ENCODE data around the gene ZNF837.

ZNF837 gene

DNA sequence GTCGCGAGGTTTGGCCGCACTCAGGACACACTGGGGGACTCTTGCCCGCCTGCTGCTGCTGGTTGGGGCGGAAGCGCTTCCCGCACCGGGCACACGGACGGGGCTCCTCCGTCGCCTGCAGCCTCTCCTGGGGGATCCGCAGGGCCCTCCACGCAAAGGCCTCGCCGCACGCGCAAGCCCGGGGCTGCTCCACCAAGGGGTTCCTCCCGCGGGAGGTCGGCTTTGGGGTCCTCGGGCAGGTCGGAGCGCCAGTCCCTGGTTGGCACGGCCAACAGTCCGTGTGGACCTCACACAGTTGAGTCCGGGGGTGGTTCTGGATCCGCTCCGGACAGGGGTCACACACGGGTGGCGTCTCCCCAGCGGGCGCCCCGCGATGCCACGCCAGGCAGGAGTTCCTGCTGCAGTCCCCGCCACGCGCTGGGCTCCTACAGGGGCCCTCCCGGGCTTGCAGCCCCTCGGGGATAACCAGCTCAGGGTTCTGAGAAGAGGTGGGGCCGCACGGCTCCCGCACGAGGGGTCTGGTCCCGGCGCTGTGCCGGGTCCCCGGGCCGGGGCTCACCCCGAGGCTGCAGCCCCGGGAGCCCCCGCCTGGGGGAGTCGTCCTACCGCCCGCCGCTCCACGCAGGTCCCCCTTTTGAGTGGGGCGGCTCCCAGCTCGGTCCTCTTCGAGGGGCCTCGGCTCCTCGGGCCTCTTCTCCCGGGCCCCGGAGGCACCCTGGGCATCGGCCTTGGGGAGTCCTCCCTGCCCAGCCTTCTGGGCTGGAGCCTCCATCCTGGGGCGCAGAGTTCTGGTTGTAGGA is 12.1 kb downstream of the ZNF837 start:
- no peak for DNase-seq

DNA sequence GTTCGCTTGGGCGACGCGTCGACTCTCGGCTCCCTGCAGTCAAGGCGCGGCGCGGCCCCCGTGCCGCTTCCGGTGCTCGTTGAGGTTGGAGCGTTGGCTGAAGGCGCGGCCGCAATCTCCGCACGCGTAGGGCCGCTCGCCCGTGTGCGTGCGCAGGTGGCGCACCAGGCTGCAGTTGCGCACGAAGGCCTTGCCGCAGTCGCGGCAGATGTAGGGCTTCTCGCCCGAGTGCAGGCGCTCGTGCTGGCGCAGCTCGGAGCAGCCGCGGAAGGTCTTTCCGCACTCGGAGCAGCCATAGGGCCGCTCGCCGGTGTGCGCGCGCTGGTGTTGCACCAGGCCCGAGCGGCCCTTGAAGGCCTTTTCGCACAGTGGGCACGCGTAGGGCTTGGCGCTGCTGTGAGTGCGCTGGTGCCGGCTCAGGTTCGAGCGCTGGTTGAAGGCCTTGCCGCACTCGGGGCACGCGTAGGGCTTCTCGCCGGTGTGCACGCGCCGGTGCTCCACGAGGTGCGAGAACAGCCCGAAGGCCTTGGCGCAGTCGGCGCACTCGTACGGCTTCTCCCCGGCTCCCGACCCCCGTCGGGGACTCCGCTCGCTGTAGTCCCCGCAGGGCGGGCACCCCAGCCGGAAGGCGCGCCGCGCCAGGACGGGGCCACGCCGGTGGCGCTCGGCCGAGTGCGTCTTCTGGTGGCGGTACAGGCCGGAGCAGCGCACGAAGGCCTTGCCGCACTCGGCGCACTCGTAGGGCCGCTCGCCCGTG is 13.0 kb downstream of the ZNF837 start:
- DNase-seq: no peak

DNA sequence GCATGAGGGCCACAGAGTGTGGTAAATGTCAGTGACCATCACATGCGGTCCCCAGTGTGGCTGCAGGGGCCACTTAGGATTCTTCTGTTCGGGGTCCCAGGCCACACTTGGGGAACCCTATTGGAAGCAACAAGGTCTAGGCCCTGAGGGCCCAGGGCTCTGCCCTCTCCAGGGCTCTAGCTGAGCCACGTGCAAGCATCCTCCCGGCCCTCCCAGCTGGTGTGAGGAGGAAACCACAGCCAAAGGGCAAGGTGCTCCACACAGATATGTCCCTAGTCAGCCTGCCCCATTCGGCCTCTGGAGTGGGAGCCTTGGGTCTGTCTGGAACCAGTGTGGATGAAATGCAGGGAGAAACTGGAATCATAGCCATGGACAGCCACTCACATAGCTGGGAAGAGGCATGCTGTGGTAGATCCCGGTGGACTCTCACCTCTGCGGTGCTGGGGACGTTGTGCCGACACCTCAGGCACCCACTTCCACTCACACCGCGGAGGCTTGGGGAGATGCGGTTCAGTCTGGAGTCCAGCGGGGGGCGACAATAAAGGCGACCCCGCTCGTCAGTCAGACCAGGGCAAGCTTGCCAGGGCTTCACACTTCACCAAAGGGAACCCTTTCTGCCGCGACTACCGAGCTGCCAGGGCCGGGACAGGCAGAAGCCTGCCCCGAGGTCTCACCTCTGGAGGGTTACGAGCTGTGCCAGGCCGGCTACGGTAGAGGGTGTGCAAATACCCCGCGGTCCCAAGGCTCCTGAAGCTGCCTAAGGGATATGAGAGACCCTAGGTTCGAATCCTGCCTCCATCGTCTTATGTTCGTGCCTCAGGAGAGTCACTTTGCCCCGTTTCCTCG is 14.0 kb downstream of the ZNF837 start:
- DNase-seq: no peak

DNA sequence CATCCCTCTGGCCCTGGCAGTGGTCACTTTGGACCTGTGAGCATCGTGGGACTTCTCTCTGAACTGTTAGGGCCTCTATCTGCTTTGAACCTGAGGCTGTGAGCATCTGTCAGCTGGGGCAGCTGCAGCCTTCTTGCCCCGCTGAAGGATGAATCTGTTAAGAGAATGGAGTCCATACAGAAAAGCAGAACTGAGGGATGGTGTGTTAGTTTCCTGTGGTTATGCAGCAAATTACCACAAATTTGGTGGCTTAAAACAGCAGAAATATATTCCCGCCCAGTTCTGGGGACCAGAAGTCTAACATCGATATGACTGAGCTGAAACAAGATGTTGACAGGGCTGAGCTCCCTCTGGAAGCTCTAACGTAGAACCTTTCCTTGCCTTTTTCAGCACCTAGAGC is 16.7 kb downstream of the ZNF837 start:
- no peak for DNase-seq

DNA sequence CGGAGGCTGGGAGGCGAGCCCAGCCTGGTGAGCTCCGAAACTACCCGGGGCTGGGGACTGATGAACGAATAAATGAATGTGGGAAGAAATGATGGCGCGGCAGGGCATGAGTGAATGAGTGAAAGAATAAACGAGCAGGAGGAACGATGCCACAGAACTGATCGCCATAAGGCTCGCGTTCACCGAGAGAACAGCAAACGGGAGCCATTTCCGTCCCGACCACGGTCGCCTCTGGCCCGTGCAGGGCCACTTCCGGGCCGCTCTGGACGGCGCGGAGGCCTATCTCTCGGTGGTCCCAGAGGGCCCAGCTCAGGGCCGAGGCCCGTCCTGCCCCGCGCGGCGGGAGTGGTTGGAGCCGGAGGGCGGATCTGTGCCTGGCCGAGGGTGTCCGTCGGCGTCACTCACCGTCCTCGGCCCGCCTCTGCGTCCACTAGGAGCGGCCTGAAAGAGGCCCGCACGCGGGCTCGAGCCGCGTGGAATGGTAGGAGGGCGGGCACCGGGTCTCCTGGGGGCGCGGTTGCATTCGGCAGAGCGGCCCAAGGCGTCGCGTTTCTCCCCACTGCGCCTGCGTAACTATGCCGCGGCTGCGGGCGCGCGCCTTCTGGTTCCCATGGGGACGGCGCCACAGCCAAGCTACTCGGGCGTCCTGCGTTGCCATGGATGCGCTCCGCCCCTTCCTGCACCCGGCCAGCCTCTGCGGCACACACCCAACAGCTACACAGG is 18.4 kb downstream of the ZNF837 start, which contains the start of gene ZNF497:
ZNF497 (minus strand) TSS at position 480 of the 723 bp plus-strand sequence. CDS start 5,116 bp downstream, outside the sequence.
- peak; percentile 95 for DNase-seq

DNA sequence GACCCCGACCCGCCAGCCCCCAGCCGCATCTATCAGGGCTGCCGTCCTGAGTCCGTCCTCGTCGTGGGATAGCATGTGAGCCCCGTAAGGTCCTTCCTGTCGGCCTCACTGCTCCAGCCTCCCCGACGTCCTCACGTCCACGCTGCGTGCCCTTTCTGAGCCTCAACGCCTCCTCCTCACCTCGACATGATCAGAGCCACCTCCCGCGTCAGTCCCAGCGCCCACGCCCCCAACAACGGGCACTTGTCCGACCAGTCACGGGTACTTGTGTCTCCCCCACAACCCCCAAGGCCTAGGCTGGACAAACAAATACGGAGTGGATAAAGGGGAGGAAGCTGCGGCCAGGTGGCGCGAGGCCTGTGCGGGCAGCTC is 18.9 kb downstream of the ZNF837 start:
- peak; percentile 10 for DNase-seq

DNA sequence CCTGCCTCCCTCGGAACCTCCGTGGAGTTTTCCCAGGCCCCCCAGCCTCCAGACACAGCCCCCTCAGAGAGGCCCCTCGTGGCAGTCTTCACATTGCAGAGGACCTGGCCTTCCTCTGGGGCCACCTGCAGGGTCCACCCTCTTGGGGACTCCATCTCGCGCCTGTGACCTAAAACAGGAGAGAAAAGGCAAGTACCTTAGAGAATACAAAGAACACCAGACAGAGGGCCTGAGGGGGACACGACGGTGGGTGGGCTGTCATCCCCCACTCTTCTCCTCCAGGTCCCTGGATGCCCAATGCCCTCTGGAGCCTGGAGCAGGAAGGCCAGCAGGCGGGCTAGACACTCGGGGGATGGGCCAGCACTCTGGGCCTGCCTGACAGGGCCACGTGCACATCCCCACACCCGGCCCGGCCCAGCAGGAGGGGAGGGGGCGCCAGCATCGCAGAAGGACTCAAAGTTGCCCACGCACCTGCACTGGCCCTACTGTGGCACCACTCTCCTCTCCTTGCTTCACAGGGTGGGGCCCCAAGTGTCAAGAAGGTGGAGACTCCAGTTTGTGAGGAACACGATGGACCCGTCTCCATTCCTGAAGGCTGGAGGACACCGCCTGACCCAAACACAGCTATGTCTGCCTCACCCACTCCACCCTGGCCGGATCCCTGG is 23.2 kb downstream of the ZNF837 start:
- no peak for DNase-seq

DNA sequence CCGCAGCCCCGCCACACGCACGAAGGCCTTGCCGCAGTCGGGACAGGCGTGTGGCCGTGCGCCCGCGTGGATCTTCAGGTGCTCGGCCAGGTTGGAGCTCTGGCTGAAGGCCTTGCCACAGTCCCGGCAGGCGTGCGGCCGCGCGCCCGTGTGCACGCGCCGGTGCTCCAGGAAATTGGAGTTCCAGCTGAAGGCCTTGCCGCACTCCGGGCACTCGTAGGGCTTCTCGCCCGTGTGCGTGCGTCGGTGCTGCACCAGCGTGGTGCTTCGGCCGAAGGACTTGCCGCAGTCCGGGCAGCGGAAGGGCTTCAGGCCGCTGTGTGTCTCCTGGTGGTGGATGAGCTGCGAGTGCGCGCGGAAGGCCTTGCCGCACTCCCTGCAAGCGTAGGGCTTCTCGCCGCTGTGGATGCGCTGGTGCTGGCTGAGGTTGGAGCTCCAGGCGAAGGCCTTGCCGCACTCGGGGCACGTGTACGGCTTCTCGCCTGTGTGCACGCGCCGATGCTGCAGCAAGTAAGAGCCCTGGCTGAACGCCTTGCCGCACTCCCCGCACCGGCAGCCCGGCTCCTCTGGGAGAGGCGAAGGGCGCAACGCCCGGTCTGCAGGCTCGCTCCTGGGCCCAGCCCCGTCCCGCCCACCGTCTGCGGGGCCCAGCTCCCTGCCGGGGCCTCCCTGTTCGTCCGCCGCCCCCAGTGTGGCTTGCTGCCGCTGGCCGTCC is 23.9 kb downstream of the ZNF837 start:
- DNase-seq: no peak

DNA sequence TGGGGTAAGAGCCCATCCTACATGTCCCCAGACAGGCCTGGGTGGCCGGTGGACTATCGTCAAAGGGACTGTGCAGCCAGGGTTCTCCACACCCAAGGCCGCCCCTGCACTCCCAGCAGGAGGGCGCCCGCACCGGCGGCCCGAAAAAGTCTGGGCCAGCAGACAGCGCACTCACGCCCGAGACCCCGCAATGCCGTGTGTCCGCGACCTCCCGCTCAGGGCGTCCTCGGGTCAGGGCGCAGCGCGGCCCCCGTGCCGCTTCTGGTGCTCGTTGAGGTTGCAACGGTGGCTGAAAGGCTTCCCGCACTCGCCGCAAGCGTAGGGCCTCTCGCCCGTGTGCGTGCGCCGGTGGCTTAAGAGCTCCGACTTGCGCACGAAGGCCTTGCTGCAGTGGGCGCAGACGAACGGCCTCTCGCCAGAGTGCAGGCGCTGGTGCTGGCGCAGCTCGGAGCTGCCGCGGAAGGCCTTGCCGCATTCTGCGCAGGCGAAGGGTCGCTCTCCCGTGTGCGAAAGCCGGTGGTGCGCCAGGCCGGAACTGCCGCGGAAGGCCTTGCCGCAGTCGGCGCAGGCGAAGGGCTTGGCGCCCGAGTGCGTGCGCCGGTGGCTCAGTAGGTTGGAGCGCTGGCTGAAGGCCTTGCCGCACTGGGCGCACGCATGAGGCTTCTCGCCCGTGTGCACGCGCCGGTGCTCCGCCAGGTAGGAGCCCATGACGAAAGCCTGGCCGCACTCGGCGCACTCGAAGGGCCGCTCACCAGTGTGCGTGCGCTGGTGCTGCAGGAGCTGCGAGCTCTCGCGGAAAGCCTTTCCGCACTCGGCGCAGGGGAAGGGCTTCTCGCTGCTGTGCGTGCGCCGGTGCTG is 24.7 kb downstream of the ZNF837 start:
- DNase-seq: peak; percentile 34

DNA sequence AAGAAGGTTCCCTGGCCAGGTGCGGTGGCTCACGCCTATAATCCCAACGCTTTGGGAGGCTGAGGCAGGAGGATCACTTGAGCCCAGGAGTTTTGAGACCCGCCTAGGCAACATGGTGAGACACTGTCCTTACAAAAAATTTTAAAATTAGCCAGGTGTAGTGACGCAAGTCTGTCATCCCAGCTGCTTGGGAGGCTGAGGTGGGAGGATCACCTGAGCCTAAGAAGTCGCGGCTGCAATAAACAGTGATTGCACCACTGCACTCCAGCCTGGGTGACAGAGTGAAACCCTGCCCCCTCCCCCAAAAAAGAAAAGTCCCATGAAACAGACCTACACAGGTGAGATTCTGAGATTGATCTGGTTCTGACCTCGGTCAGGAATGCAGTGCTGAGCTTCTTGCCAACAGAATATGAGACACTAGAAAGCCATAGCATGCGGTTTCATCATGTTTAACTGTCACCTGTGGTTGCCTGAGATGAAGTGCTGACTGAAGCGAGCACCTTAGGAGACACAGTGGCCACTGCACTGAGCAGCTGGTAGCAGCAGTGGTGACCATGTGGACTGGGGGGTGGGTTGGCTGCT is 25.5 kb downstream of the ZNF837 start:
- no peak for DNase-seq

DNA sequence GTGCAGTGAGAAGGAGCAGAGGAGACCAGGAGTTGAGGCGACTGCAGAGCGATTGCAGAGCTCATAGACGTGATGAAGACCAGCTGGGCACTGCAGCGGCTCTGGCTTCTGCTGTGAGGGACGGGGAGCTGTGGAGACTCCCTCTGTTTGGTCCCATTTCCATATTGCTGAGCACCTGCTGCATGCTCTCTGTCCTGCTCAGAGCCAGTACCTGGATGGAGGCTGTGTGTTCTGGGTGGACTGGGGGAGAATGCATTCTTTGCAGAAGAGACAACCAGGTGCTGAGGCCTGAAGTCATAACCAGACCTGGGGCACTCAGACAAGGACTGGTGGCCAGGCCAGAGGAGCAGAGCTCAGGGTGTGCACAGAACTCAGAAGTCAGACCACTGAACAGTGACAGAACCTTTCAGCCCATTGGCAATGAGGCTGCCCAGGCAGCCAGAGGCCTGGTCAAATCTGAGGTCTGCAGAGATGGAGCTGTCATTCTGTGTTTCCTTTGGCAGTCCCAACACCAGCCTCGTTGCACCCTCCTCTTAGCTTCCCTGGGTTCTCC is 26.3 kb downstream of the ZNF837 start:
- no peak for DNase-seq

DNA sequence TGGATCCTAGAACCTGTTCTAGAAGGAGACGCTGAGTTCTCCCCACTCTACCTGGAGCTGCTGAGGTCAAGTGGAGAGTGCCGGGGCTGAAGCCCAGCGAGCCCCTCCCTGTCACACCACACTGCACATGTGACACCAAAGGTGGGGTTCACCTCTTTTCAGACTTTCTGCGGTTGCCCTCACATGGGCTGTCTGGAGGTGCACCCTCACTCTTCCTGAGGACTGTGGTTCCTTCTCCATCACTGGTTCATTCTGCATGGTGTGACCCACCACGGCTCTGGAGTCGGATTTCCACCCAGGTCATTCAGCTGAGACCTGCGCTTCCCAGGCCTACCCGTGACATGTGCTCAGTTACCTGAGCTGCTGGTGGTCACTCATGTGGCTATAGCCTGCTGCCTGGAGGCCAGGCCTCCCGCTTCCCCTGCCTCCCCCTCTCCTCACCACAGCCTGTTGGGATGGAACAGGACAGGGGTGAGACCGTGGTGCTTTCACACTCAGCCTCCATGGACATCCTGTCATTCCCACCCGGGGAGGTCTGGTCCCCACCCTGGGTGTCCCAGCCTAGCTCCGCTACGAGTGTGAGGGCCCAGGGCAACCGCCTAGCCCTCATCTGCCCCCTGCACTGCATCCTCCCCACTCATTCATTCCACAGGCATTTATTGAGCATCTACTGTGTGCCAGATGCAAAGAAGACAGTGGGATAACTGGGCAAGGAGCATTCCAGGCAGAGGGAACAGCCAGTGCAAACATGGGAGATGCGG is 26.9 kb downstream of the ZNF837 start:
- no peak for DNase-seq

DNA sequence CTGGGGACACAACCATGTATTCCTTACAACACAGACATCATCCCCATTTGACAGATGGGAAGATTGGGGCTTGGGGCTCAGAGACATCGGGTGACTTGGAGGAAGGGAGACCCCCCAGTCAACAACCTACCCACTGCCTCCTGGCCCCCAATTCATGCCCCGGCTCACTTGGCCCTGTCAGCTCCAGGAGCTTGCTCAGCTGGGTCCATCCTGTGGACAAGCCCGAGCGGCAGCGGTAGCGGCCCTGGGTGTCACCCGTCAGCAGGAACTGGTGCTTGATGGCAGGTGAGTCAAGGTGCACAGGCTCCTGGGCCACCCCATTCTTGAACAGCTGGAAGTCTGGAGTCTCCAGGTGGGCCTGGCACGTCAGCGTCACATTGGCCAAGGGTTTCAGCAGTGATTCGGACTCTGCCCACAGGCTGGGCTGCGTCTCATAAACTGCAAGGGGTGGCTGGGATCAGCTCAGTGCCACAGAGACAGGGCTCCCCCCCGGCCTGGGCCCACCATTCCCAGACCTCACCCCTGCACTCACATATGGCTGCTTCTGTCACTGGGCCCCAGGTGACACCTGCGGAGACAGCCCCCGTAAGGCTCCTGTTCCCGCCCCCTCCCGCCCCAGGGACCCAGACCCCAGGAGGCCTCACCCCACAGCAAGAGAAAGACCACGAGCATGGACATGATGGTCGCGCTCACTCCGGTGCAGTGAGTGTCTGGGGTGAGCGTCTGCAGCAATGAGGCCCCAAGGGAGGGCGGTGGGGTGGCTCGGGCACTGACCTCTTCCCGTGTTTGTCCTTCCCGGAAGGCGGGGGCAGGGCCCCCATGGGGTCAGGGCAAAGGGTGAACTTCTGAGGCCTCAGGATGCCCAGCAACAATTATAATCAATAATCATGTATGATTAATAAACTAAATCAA is 27.8 kb downstream of the ZNF837 start, which contains the start of gene A1BG:
A1BG (minus strand) TSS at position 733 of the 912 bp plus-strand sequence; CDS start at position 678, 55 bp downstream.
- DNase-seq: no peak

DNA sequence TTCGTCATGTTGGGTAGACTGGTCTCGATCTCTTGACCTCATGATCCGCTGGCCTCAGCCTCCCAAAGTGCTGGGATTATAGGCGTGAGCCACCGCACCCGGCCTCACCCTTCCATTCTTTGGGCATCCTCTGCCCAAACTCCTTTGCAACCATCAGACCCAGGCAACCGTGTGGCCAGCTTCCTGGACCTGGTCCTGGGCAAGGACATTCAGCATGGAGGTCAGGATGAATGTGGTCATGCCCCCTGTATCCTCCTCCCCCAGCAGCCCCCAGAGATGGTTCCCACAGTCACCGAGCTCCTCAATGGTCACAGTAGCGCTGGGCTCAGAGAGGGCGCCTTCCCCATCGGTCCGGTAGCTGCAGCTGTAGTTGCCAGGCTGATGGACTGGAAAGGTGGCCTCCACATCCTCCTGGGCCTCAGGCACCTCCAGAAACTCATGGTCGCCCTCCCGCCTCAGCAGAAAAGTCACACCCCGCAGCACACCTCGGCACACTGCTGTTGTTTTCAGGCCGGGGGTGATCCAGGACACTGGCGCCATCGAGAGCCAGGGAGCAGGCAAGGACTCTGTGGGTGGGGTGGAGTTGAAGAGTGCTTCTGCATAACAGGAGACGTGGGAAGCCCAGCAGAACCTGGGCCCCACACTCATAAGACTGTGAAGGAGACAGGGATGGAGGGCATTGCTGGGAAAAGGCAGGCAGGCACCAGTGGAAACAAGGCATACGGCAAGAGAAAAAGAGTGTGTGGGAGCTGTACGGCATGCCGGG is 28.7 kb downstream of the ZNF837 start:
- DNase-seq: no peak

DNA sequence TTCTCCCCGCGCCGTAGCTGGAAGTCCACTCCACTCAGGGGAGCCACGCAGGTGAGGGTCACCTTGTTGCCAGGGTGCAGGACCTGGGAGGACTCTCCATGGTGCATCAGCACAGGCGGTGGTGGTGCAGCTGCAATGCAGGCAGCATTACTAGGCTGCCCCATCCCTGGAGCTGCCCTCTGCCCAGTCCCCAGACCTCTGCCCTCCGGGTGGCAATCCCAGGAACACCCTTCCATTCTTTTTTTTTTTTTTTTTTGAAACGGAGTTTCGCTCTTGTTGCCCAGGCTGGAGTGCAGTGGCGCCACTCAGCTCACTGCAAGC is 29.3 kb downstream of the ZNF837 start:
- DNase-seq: no peak

DNA sequence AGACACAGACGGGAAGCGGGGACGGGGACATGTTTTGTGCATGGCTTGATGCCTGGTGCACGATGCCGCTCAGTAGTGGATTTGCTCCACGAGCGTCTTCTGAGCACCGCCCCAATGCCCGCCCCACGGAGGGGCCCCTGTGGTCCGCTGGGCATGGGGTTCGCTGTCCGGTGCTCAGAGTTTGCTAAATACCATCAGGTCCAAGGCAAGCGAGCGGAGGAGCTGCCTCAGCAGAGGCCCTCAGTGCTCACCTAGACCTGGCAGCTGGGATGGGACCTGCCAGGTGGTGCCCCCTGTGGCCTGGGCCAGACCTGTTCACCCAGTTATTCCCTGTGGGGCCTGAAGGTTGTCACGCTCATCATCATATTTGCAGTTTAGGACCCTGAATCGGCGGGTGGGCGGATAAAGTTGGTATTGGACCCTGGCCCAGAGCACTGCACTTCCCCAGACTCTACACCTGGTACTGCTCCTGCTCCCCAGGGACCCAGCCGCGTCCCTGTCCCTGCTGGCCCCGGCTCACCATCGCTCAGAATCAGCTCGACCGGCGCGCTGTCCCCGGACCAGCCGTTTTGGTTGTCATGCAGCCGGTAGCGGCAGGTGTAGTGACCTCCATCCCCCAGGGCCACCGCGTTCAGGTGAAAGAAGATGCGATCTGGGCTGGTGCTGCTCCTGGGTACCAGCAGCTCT is 29.8 kb downstream of the ZNF837 start:
- no peak for DNase-seq
